ENCODE data around the gene CDK6.
"Not testable (repeated sequence)": the region's sequence is repeated elsewhere in the genome, so short reads cannot be mapped to it uniquely, and the experiment has no call there.

Gene CDK6

GRCh38 chr7:92612501-92612900 is 223.9 kb downstream of the CDK6 start:
- no peak for DNase-seq

- no peak for DNase-seq
Observed at GRCh38 chr7:92611735-92612134, 224.6 kb downstream of the CDK6 start.

DNA sequence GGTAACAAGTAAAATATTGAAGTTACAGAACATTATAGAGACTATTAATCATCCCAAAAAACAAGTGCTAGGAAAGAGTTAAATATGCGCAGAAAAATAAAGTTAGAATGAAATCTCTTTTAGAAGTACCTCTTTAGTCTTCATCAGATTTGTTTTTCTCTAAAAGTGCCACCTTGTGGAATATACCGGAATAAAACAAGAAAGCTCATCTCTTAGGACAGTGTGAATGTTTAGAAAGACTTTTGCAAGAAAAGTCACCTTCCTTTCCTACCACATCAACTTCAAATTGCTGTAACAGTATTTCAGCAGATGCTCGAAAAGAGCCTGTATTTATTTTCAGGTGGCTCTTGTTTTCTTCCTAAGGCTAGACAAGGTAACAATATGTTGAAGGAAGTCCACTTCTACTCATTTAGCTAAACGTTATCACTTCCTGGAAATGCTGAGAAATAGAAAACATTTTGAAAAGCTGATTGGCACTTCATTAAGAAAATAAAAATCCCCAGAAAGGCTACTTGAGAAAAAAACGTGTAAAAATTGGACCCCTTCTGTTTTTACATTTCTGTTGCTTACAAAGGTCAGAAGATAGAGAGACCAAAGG is 226.4 kb downstream of the CDK6 start:
- no peak for DNase-seq

- no peak for DNase-seq
Observed at GRCh38 chr7:92608380-92609322, 227.7 kb downstream of the CDK6 start.

DNA sequence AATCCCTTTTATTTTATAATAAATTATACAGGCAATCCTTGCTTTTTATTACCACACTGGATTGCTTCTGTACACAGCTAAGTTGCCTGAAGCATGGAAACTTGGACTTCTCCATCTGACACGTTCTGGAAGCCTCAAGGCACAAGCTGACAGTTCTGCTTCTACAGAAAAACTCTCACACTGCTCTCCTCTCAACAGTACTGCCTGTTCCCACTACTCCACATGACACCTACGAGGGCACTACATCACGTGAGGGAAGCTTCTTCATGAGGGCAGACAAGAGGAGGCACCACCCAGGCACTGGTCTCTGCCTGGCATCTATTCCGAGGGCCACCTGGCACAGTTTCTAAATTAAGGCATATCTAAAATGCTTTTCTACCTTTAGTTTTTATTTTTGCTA is 229.4 kb downstream of the CDK6 start:
- no peak for DNase-seq

DNA sequence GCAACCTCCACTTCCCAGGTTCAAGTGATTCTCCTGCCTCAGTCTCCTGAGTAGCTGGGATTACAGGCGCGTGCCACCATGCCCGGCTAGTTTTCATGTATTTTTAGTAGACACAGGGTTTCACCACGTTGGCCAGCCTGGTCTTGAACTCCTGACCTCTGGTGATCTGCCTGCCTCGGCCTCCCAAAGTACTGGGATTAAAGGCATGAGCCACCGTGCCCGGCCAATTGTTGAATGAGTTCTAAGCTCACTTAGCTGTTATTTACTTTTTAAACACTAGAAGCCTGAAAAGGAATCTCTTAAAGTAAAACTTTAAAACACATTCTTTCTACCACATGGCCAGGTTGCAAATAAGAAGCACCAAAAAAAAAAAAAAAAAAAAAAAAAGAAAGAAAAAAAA is 231.9 kb downstream of the CDK6 start:
- not testable (repeated sequence) for DNase-seq

- no peak for DNase-seq
Observed at GRCh38 chr7:92603089-92603445, 233.3 kb downstream of the CDK6 start.

GRCh38 chr7:92602352-92603088 is 233.9 kb downstream of the CDK6 start:
- DNase-seq: no peak

GRCh38 chr7:92598310-92598981 is 237.9 kb downstream of the CDK6 start:
- no peak for DNase-seq

DNA sequence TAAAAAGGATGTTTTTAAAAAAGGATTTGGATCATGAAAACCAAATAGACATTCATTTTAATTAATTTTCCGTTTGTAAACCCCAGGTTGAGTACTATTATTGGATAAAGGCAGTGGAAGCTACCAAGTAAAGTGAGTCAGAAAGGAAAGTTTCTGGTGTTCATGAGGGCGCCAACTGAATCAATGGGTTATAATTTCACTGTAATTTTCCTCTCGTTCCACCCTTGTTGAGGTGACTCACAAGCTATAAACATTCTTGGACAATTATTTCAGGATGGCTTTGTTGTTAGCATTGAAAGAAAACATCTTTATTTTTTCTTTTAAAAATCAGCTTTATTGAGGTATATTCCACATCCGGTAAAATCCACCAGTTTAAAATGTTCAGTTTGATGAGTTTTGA is 241.1 kb downstream of the CDK6 start:
- DNase-seq: no peak

- DNase-seq: no peak
Observed at GRCh38 chr7:92594746-92595145, 241.6 kb downstream of the CDK6 start.

- DNase-seq: no peak
Observed at GRCh38 chr7:92590711-92591310, 245.6 kb downstream of the CDK6 start.

GRCh38 chr7:92589056-92589455 is 247.3 kb downstream of the CDK6 start:
- no peak for DNase-seq

- DNase-seq: no peak
Observed at GRCh38 chr7:92588561-92588960, 247.8 kb downstream of the CDK6 start.

DNA sequence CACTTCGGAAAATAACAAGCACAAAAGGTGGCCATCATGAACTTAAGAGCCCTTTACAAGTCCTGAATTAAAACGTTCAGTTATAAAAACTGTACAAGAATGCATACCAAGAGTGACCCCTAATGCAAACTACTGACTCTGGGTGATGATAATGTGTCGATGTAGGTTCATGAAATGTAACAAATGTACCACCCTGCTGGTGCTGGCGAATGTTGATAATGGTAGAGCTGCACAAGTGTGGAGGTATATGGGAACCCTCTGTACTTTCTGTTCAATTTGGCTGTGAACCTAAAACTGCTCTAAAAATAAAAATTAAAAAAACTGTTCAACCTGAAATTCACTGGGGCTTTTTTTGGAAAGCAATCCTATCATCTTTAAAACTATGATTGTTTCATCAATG is 249.5 kb downstream of the CDK6 start:
- no peak for DNase-seq

DNA sequence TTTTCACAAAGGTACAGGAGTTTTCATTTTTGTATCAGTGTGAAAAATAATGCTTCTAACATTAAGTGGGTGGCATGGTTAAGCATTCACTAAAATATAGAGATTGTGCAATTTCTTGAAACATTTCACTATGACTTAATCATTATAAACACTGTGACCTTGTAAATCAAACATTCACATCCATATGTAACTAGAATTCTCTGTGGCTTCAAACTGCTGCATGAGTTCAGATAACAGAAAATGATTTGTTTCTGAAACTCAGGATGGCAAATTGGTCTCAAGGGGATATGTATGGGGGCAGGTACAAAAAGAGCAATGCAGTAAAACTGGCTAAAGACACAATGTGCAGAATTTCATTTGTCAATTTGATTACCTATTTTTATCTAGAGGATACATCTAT is 250.0 kb downstream of the CDK6 start:
- DNase-seq: no peak

GRCh38 chr7:92584953-92585352 is 251.4 kb downstream of the CDK6 start:
- no peak for DNase-seq

DNA sequence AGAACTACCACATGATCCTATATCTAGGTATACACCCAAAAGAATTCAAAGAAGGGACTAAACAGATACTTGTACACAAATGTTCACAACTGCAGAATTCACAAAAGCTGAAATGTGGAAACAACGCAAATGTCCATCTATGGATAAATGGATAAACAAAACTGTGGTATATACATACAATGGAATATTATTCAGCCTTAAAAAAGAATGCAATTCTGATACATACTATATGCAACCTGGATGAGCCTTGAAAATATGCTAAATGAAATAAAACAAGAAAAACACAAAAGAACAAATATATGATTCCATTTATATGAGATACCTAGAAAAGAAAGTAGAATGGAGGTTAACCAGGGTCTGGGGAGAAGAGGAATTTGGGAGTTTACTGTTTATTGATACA is 253.4 kb downstream of the CDK6 start:
- DNase-seq: no peak

DNA sequence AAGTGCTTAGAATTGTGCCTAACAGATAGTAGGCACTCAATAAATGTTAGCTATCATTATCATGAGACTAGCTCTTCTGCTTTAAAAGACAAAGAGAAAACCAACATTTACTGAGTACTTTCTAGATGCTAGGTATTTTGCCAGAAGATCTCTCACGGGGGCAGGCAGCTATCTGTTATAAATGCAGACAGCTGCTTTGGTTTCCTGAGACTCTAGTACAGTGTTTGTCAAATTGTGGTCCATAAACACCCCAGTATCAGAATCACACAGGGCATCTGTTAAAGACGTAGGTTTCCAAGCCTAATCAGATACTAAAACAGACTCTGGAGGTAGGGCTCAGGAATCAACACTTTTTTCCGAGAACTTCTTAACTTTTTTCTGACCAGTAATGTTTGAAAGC is 260.1 kb downstream of the CDK6 start:
- no peak for DNase-seq

DNA sequence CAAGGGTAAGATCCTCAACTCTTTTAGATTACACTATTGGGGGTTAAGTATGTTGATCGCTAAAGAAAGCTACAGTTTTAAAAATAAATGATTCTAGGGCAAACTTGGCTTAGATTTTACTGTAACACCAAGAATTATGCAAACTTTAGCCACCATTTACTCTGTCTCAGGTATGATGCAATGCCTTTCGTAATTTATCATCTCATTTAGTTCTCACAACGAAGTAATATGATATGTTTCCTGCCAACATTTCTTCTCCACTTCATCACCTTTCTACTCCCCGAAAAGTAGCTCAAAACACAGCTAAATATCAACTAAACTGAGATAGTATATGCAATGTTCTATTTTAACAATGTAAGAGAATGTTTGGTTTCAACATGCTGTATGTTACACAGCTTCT is 267.2 kb downstream of the CDK6 start:
- DNase-seq: no peak

DNA sequence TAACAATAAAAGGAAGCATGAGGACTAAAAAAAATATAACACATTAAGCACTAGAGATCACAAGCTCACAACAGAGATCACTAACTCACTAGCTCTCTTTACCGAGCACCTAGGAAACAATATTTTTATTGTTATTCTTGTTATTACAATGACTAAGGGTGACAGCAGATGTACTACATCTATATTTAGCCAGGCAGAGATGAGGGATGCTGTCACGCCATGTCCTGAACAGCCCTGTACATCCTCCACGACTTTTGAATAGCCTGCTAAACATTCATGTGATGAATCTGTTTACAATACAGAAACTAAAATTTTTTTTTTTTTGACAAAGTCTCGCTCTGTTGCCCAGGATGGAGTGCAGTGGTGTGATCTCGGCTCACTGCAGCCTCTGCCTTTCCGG is 268.9 kb downstream of the CDK6 start:
- DNase-seq: no peak

DNA sequence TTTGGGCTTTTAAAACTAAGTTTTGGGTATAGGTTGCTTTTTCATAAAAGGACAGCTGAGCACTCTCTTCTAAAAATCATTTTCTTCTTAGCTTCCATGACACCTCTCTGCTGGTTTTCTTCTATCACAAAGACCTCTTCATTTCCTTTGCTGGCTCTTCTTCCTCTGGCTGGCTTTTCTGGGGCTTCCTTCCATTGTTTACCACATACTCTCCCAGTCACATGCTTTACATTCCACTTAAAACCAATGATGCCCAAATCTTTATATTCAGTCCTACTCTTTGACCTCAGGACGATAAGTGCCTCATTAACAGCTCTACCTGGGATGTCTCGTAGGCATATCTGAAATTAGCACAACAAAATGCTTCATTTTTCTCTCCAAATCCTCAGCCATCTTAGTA is 273.0 kb downstream of the CDK6 start:
- DNase-seq: no peak

GRCh38 chr7:92560602-92561001 is 275.8 kb downstream of the CDK6 start:
- no peak for DNase-seq
